Choroid plexus epithelial cell (primary cell): ENCODE results near the gene SFT2D1.
"Not testable (repeated sequence)": the region's sequence is repeated elsewhere in the genome, so short reads cannot be mapped to it uniquely, and the experiment has no call there.

Experiments
- DNase-seq: peaks from one replicate; pipeline ENCODE4 v3.0.0-alpha.2; 2010; ENCODE audit warnings: low read depth
- H3K4me3 ChIP-seq: 2 replicates; pipeline ENCODE4 v1.5.1; 2011; ENCODE audit warnings: low read depth, mild to moderate bottlenecking, control low read depth, low read length, moderate library complexity
- TF ChIP-seq, protein P1 (sequence below): conservative IDR thresholded peaks from 2 replicates; pipeline ENCODE4 v1.5.1; 2011; ENCODE audit warnings: low read depth, mild to moderate bottlenecking, control low read depth, inconsistent platforms, low read length, moderate library complexity

SFT2D1 gene

DNA sequence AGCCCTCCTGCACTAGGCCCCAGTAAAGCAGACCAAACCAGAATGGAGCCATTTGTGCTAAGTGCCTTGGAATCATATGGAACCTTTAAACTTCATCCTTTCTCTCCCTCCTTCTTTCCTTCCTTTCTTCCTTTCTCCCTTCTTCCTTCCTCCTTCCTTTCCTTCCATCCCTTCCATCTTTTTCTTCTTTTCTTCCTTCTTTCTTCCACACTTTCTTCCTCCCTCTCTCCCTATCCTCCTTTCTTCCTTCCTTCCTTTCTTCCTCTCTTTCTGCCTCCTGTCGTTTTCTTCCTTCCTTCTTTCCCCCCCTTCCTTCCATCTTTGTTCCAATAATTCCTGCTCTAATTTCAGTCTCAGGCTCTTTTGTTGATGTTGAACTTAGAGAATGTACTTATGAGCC lies 11.2 kb upstream of the SFT2D1 start:
- no peak overlapping the region for H3K4me3 ChIP-seq
- DNase-seq = no peak
- TF ChIP-seq, protein P1, sequence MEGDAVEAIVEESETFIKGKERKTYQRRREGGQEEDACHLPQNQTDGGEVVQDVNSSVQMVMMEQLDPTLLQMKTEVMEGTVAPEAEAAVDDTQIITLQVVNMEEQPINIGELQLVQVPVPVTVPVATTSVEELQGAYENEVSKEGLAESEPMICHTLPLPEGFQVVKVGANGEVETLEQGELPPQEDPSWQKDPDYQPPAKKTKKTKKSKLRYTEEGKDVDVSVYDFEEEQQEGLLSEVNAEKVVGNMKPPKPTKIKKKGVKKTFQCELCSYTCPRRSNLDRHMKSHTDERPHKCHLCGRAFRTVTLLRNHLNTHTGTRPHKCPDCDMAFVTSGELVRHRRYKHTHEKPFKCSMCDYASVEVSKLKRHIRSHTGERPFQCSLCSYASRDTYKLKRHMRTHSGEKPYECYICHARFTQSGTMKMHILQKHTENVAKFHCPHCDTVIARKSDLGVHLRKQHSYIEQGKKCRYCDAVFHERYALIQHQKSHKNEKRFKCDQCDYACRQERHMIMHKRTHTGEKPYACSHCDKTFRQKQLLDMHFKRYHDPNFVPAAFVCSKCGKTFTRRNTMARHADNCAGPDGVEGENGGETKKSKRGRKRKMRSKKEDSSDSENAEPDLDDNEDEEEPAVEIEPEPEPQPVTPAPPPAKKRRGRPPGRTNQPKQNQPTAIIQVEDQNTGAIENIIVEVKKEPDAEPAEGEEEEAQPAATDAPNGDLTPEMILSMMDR = no peak

DNA sequence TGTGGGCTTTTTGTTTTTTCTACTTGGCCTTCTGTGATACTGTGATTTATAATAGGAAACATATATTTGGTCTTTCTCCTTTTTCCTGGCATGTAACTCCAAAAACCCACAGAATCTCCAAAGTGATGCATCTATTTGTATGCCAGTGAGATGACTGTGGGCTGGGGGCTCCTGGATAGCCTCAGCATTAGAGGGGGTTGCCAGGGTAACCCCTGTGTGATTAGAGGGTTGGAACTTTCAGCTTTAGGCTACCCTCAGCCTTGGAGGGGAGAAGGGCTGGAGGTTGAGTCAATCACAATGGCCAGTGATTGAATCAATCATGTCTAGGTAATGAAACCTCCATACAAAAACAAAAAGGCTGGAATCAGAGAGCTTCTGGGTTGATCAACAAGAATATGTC lies 10.6 kb upstream of the SFT2D1 start:
- no peak for DNase-seq
- TF ChIP-seq, protein P1 = no peak
- H3K4me3 ChIP-seq = no peak overlapping the region

DNA sequence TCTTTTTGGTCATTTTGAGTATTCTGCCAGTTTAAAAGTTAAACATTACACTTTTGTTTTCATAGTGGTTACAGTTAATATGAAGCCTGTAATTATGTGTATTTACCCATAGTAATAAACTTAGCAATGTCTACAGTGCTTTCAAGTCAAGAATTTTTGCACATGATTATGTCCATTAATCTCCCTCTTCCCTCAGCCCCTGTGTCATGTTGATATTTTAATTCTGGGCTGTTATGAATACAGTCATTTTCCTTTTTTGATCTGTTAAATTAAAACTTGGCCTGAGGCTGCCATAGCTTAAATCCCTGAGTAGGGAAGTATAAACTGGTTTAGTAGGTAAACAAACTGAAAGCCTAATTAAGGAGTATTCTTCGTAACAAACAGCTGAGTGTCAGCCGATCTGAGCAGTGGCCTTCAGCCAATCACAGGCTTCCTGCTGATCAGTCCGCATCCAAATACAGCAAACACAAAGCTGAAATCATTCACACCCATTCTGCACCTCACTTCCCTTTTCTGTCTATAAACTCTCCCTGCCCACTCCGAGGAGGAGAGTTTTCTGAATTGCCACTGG lies 9.5 kb upstream of the SFT2D1 start:
- peak; percentile 55 for DNase-seq
- TF ChIP-seq, protein P1 = no peak
- no peak overlapping the region for H3K4me3 ChIP-seq

DNA sequence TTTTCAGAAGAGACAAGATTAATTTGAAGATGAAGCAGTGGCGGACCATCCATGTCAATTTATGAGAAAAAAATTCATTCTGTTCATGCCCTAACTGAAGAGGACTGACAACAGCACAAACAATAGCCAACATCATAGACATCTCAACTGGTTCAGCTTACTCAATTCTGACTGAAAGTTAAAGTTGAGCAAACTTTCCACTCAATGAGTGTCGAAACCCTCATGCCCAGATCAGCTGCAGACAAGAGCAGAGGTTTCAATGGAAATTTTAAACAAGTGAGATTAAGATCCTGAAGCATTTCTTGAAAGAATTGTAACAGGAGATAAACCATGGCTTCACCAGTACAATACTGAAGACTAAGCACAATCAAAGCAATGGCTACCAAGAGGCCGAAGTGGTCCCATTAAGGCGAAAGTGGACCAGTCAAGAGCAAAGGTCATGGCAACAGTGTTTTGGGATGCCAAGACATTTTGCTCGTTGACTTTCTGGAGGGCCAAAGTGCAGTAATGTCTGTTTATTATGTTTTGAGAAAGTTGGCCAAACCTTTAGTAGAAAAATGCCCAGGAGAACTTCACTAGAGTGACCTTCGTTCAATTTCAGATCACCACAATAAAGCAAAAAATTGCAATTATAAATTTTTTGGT lies 6.1 kb upstream of the SFT2D1 start:
- TF ChIP-seq, protein P1 = no peak
- no peak overlapping the region for H3K4me3 ChIP-seq
- no peak for DNase-seq

DNA sequence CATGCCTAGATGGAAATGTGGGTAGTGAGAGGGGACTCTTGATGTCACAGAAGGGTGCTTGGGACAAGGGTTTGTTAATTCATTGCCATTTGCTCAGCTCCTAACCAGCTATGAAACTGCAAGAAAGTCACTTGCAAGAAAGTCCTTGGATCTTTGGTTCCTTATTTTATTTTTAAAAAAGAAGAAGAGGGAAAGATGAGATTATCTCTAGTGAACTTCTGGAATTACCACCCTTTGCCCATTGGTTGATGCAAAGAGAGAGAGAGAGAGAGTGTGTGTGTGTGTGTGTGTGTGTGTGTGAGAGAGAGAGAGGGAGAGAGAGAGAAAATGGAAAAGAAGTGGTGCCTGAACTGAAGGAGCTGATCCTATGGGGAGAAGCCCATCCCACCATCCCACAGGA lies 4.6 kb upstream of the SFT2D1 start:
- TF ChIP-seq, protein P1 = no peak
- H3K4me3 ChIP-seq = no peak overlapping the region
- DNase-seq = no peak

DNA sequence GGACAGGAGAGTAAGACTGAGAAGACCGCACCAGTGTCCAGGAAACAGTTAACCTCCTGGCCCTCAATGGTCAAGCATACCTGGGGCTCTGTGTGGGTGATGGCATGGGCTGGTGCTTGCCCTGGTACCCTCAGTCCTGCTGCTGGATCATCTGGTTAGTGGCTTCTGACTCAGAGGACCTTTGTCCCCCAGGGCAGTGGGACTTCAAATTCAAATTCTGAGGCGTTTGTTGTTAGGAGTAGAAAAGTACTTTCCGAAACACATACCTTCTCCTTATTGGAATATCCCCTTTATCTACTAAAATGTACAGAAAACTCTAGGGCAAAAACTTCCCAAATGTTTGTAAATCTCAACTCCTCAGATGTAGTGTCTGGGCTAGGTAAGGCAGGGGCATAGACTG lies 4.1 kb upstream of the SFT2D1 start:
- TF ChIP-seq, protein P1 = no peak
- DNase-seq = no peak

DNA sequence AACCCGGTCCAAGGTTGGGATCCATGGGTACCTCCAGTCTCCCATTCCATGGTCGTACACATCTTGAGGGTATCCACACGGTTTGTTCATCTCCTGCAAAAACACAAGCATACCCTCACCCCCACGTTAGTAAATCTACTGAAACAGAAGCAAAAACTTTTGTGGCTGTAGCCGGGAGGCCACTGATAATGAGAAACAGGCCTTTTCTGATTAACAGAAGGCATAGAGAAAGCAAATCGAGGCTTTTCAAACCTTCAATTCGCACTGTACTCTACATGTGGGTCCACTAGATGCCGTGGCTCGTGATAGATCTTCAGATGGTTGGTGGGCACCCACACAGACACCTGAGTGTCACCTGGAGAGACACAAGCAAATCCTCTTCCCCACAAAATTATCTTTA lies 3.3 kb upstream of the SFT2D1 start:
- not testable (repeated sequence) for DNase-seq, H3K4me3 ChIP-seq

More for the DNA sequence above, 4.1 kb upstream of the SFT2D1 start:
- no peak overlapping the region for H3K4me3 ChIP-seq

DNA sequence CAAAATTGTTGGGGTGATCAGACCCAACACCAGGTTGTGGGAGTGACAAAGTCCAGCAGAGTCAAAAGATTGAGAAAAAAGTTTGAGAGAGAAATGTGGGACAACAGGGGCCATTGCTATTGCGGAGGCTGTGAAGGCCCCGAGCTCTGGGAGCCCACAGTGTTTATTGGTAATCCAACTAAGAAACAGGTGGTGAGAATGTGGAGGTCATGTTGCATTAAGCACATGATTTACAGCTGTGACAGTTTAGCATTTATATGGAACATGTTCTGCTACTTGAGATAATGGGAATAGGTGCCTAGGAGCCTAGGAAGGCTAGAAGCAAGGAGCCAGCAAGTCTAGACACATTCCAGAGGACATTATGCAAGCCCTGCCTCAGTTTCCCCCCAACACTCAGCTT lies 2.6 kb upstream of the SFT2D1 start:
- DNase-seq, H3K4me3 ChIP-seq: not testable (repeated sequence)
